Breast epithelium (tissue), 4 donors: Measurements from ENCODE around the gene DKK2. TPM values are rescaled to one million over a fixed set of nuclear protein-coding genes. Genes with fewer than 3 reads are reported as not detected.

ENCODE experiments used
- DNase-seq, 2 donors: peaks; one replicate each; pipeline ENCODE4 v3.0.0-alpha.2; 2019; ENCODE audit warnings: low spot score in 2 of 2
- H3K27ac ChIP-seq, 2 donors: fragments of 200-600 bp; sonication (generic) in 1 of 2; one replicate each; pipeline ENCODE4 v1.5.1; 2016 to 2019; ENCODE audit warnings: mild to moderate bottlenecking in 1 of 2
- H3K27me3 ChIP-seq, 2 donors: fragments of 200-600 bp; sonication (generic) in 1 of 2; one replicate each; pipeline versions ENCODE4 v1.5.1 to v1.6.0; 2017 to 2019; ENCODE audit warnings: control low read depth in 1 of 2, mild to moderate bottlenecking in 1 of 2
- H3K36me3 ChIP-seq: fragments of 200-600 bp; one replicate; pipeline ENCODE4 v1.5.1; 2019
- H3K4me1 ChIP-seq, 2 donors: fragments of 200-600 bp; sonication (generic); one replicate each; pipeline ENCODE4 v1.5.1; 2016 to 2019; ENCODE audit warnings: control low read depth in 1 of 2
- H3K4me3 ChIP-seq, 3 donors: fragments of 200-600 bp; sonication (generic); 1 replicate in 2 of 3; 2 replicates in 1 of 3; pipeline ENCODE4 v1.5.1; 2016 to 2019; ENCODE audit warnings: mild to moderate bottlenecking in 3 of 3, moderate library complexity in 2 of 3
- H3K9me3 ChIP-seq, 2 donors: fragments of 200-600 bp; sonication (generic) in 1 of 2; one replicate each; pipeline ENCODE4 v1.5.1; 2016 to 2019; ENCODE audit warnings: control low read depth in 1 of 2
- CTCF ChIP-seq, 3 donors: fragments of 450-650 bp; IDR thresholded peaks; one replicate each; pipeline ENCODE4 v1.5.1; 2016 to 2017; ENCODE audit warnings: antibody characterized with exemption in 3 of 3, mild to moderate bottlenecking in 3 of 3, moderate library complexity in 3 of 3
- POLR2A ChIP-seq: fragments of 450-650 bp; IDR thresholded peaks from one replicate; pipeline ENCODE4 v1.6.1; 2016; ENCODE audit warnings: antibody characterized with exemption, mild to moderate bottlenecking, moderate library complexity
- POLR2AphosphoS5 ChIP-seq, 3 donors: sonication (generic); formaldehyde crosslinking; IDR thresholded peaks; one replicate each; pipeline ENCODE4 v1.6.1; 2017; ENCODE audit warnings: antibody characterized with exemption in 3 of 3
- intact Hi-C: fragments of 100-400 bp; cut with DNase I; formaldehyde crosslinking; loops from one replicate; pipeline ENCODE4 v1.15.1; 2023; ENCODE audit warnings: low total_unique reads
- total RNA-seq, 3 donors: library from RNA; depleted of rRNA; stranded (reverse); fragments of >200 nt; gene quantifications; one replicate each; pipeline ENCODE4 v1.1.0, GENCODE V29; 2016

Gene DKK2
- total RNA-seq, 3 donors from 2014 or later, result 1.6 to 5.8 (median 1.6) TPM

DNA sequence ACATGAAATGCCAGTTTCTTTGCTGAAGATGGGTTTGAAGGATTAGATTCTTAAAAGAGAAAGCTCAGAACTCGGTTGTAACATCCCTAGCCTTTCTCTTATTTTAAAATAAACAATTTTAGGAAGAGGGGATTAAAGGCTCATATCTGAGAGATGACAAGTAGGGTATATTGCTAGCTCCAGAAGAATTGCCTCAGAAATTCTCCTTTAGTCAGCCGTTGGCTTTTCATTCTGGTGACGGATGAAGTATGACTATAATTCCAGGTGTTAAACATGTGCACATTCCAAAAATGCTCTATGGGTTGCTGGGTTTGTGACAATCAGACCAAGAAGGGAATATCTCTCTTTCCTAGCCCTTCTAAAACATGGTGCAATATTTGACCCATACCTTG is 17.8 kb downstream of the DKK2 start:
- TF ChIP-seq CTCF (IDR thresholded peaks at IDR 0.05), result no peak
- no peak for TF ChIP-seq POLR2A
- no peak for TF ChIP-seq POLR2AphosphoS5 (IDR thresholded peaks at IDR 0.05)
- intact Hi-C loops, result loop anchor here (5.0 kb wide), 1 partner anchor 79 kb away; no protein-coding TSS in a partner anchor
- Histone ChIP-seq H3K27me3 (no peaks in the 10 kb centered on the region), H3K4me1 (no peaks in the 10 kb centered on the region), H3K4me3 (no peak overlapping the region), H3K27ac (no peak overlapping the region), H3K36me3 (no peaks in the 10 kb centered on the region), H3K9me3 (no peaks in the 10 kb centered on the region)
- no peak for DNase-seq

DNA sequence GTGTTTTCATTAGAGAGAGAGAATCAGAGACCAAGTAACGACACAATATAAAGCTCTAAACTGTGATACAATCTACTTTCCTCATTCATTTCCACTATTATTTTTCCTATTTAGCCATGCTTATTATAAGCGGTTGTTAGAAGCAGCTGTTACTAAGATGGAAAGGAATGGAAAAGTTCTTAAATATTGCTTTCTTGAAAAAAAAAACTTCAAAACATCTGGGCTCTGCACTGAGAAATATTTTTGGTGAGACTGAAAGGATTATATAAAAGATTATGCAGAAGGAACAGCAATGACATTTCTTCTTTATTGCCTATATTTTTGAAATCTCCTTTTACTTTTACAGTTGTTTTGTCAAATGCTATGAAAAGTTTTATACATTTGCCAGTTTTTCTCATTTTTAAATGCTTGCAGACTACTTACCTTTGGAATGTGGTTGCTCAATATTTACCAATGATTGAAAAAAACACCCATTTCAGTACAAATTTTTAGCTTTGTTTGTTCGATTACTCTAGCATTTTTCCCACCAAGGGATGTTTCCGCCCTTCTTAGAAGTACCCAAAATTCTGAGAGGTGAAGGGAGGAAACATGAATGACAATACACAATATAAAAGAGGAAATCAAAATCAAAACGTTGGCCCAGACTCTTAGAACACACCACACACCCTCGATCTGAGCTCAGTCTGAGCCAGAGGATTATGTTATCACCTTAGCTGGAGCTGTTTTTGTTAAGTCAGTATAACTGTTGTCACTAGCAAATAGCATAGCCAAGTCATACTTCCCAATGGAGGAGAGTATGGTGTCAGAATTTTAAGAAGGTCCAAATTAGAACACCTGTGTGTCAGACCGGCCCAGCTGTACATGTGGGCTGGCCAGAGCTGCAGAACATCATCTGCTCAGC is 18.4 kb downstream of the DKK2 start:
- Histone ChIP-seq H3K27me3 (no peaks in the 10 kb centered on the region), H3K9me3 (no peaks in the 10 kb centered on the region), H3K36me3 (no peaks in the 10 kb centered on the region), H3K4me3 (no peak overlapping the region), H3K4me1 (no peaks in the 10 kb centered on the region), H3K27ac (no peak overlapping the region)
- TF ChIP-seq CTCF (IDR thresholded peaks at IDR 0.05), result no peak
- no peak for TF ChIP-seq POLR2A
- no peak for TF ChIP-seq POLR2AphosphoS5 (IDR thresholded peaks at IDR 0.05)
- intact Hi-C loops, result loop anchor here (5.0 kb wide), 1 partner anchor 80 kb away; no protein-coding TSS in a partner anchor
- DNase-seq, result no peak

- H3K27me3 ChIP-seq, result no peaks in the 10 kb centered on the region
Observed at GRCh38 chr4:107011312-107011711, 24.8 kb downstream of the DKK2 start.

DNA sequence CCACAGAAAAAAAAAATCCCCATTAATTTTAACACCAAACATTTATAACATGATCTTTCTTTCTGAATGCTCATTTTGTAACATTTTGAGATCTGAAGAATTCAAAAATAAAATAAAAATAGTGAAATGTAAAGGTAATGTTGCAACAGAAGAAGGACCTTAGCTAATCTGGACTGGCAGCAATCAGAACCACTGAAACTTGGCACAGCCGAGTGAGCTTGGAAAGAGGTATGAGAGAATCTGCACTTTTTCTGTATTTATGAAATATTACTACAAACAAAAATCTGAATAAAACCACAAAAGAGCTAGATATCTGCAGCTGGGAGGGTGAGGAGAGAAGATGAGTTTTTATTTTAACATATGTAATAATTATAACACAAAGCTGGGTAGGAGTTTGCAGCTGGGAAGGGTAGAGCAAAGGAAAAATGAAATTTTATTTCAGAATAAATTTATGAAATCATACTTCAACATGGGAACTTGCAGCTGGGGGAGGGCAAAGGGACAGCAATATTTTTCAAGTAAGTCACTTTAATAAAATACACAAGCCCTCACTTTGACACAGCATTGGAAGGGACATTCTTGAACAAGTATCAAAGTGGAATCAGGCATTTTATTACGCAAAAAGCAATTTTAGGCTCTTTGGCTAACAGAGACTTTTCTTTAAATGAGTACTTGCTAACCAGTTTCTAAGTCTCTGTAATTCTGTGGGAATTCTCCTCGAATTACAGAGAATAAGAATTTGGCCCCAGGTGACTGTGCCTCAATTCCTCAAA is 26.7 kb downstream of the DKK2 start:
- no peaks in the 10 kb centered on the region for H3K27me3 ChIP-seq
- no peak for TF ChIP-seq POLR2A
- no peak for TF ChIP-seq CTCF (IDR thresholded peaks at IDR 0.05)
- no peak for TF ChIP-seq POLR2AphosphoS5 (IDR thresholded peaks at IDR 0.05)
- H3K27ac ChIP-seq, result no peak overlapping the region
- no peak overlapping the region for H3K4me3 ChIP-seq
- no peaks in the 10 kb centered on the region for H3K36me3 ChIP-seq
- no peak for DNase-seq
- no peaks in the 10 kb centered on the region for H3K9me3 ChIP-seq
- intact Hi-C loops, result no loop called here
- H3K4me1 ChIP-seq, result no peaks in the 10 kb centered on the region

More at GRCh38 chr4:107011312-107011711, 24.8 kb downstream of the DKK2 start:
- no peak overlapping the region for H3K27ac ChIP-seq
- H3K4me3 ChIP-seq, result no peak overlapping the region
- no peaks in the 10 kb centered on the region for H3K36me3 ChIP-seq
- H3K9me3 ChIP-seq, result no peaks in the 10 kb centered on the region
- TF ChIP-seq POLR2AphosphoS5 (IDR thresholded peaks at IDR 0.05), result no peak
- no peak for TF ChIP-seq POLR2A
- TF ChIP-seq CTCF (IDR thresholded peaks at IDR 0.05), result no peak
- no peak for DNase-seq
- intact Hi-C loops, result no loop called here
- H3K4me1 ChIP-seq, result no peaks in the 10 kb centered on the region

DNA sequence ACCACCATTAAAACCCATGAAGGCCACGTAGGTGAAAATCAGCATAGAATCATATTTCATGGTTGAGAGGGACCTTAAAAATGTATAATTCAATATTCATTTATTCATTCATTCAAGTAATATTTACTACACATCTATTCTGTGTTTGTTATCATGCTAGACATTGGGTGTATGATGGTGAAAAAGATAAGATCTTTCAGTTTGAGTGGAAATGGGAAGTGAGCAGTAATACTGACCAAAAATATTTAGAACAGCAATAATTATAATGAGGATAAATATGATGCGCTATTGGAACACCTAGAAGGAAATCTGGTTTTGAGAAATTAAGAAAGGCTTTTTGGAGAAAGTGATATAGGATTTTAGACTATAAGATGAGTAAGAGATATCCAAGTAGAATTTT is 28.0 kb downstream of the DKK2 start:
- intact Hi-C loops, result no loop called here

More for the DNA sequence above, 28.0 kb downstream of the DKK2 start:
- TF ChIP-seq POLR2AphosphoS5 (IDR thresholded peaks at IDR 0.05) (no peak), CTCF (IDR thresholded peaks at IDR 0.05) (no peak), POLR2A (no peak)
- Histone ChIP-seq H3K27ac (no peak overlapping the region), H3K9me3 (no peaks in the 10 kb centered on the region), H3K4me3 (no peak overlapping the region), H3K36me3 (no peaks in the 10 kb centered on the region), H3K27me3 (no peaks in the 10 kb centered on the region), H3K4me1 (no peaks in the 10 kb centered on the region)
- no peak for DNase-seq
